NCI-H1436 (cell line): Measurements from ENCODE around the gene UTF1.

Experiments used
- DNase-seq: peaks from one replicate; lab custom pipeline; 2025; lab: John Stamatoyannopoulos, UW

Gene UTF1

DNA sequence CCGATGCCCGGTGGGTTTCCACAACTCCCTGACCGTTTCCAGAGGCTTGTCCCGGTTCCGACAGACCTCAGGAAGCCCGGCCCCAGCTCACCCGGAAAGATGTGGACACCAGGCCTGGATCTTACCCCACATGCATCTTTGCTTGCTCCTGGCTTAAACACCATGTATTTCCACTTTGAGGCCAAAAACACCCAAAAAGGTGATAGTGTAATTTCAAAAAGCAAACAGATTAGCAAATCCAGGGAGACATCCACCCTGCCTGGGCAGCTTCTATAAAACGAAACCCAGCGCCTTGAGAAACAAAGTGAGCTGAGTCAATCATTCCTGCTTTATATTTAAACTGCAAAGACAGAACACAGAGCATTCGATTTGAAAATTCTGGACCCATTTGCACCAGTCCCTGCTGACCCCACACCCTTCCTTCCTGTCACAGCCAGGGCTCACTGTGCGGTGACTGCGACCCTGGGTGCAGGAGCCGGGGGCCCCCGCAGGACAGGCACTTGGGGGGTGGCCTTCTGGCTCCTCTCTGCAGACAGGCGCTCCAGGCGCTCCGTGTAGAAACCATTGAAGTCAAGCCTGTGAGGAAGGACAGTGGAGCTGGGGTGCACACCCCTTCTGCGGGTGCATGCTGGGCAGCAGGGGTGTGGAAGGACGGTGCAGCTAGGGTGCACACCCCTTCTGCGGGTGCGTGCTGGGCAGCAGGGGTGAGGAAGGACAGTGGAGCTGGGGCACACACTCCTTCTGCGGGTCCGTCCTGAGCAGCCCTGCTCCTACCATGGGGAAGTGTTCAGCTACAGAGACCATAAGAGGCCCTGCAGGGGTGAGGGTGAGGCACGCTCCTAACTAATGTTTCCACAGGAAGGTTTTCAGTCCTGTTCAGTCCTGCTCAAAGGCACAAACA is 49.6 kb downstream of the UTF1 start:
- DNase-seq = no peak

DNA sequence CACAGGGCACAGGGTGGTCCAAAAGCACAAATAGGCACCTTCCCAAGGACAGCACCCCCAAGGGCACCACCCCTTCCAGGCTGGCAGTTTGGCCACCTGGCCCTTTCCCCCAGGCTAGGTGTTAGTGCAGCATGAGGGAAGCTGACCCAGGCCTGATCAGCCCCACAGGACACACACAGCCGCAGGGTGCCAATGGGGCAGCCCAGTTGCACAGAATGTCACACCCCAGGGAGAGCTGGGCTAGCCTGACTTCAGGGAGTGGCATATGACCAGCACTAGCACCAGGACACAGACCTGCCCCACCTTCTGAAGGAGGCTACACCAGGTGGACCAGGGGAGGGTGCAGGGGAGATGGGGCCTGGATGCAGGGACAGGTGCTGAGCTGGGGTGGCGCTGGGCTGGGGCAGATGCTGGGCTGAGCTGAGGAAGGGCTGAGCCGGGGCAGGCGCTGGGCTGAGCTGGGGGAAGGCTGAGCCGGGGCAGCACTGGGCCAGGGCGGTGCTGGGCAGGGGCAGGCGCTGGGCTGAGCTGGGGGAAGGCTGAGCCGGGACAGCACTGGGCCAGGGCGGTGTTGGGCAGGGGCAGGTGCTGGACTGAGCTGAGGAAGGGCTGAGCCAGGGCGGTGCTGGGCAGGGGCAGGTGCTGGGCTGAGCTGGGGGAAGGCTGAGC is 50.5 kb downstream of the UTF1 start:
- no peak for DNase-seq

DNA sequence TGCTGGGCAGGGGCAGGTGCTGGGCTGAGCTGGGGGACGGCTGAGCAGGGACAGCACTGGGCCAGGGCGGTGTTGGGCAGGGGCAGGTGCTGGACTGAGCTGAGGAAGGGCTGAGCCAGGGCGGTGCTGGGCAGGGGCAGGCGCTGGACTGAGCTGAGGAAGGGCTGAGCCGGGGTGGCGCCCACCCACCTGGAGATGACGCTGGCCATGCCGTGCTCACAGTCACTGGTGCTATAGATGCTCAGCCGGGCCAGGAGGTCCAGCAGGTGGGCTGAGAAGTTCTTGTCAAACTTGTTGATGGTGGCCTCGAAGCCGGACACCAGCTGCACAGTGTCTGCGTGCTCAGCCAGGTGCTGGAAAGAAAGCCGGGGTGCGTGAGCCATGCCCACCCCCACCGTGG is 51.1 kb downstream of the UTF1 start:
- DNase-seq = no peak
